CD4-positive, alpha-beta T cell treated with Interleukin-12 subunit alpha and Interleukin-12 subunit beta, for 1 hour (primary cell): ENCODE data around the gene CUL7.
A peak's percentile ranks its signal among the peaks of the same experiment; 100 is the strongest.

Experiments
- DNase-seq: peaks from one replicate; pipeline ENCODE4 v3.0.0-alpha.2; 2020

CUL7 gene

GRCh38 chr6:43076464-43077332, 23.0 kb upstream of the CUL7 start:
- no peak for DNase-seq

- peak; percentile 15 for DNase-seq
Measured at GRCh38 chr6:43075670-43076463, 22.2 kb upstream of the CUL7 start, which contains the start of gene PTK7. Gene PTK7, plus strand, starts transcription at chr6:43076314. Its CDS starts 175 bp downstream, at chr6:43076489.

GRCh38 chr6:43074847-43075669, 21.4 kb upstream of the CUL7 start:
- DNase-seq, result no peak

DNA sequence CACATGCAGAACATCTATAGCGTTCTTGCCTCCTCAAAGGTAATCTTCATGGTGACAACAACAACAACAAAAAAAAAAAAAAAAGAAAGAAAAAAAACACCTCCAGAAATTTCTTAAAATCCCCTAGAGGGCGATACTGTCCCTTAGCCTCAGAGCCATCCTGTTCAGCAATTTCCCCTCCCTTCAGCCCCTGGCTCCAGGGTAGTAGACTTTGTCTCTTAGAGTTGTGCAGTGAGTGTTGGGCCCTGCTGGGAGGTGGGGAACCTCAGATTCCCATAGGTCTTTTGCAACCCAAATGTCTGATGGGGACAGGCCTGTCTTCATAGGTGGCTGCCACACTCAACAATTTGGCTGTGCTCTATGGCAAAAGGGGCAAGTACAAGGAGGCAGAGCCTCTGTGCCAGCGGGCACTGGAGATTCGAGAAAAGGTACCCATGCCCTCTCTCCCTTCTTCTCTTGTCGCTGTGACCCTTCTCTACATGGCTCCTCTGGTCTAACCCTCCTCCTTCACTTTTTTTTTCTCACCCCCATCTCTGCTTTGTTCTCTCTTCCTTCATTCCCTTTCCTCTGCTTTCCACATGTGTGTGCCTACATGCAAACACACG, 16.5 kb upstream of the CUL7 start:
- DNase-seq, result peak; percentile 45

DNA sequence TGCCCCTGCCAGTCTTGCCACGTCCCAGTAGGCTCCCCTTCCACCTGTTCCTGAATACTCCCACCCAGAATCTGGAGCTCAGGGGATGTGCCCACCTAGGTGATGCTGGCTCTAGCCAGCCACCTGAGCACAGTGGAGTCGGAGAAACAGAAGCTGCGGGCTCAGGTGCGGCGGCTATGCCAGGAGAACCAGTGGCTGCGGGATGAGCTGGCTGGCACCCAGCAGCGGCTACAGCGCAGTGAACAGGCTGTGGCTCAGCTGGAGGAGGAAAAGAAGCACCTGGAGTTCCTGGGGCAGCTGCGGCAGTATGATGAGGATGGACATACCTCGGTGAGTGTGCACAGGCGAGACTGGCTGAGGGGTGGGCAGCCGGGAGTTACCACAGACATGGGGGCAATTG, 9.2 kb upstream of the CUL7 start:
- no peak for DNase-seq

GRCh38 chr6:43061861-43062260, 8.2 kb upstream of the CUL7 start:
- DNase-seq, result no peak

DNA sequence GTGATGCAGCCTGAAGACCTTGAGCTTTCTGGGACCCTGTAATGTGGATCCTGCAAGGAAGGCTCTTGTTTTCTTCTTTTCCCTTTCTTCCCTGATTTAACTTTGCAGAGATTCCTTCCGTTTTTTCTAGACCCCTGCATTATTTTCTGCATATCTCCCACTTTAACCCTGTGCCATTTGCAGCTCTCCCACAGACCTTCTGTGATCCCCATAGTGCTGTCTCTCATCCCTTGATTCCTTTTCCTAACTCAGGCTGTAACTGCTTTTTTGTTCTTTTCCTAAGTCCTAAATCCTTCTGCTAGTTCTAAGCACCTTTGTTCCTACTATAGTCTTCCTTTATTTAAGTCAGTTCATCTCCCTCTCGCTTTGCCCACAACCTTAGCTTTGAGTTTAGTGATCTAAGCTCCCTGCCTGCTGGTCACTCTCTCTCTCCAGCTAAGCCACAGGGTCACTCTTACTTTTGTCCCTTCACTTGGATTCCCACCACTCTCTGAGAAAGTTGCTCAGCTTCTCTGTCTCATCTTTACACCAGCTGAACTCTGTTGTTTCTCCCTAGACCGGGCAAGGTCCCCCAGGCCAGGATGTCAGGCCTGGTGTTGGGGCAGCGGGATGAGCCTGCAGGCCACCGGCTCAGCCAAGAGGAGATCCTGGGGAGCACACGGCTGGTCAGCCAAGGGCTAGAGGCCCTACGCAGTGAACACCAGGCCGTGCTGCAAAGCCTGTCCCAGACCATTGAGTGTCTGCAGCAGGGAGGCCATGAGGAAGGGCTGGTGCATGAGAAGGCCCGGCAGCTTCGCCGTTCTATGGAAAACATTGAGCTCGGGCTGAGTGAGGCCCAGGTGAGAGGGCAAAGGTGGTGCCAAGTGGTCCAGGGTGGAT, 7.3 kb upstream of the CUL7 start:
- no peak for DNase-seq

DNA sequence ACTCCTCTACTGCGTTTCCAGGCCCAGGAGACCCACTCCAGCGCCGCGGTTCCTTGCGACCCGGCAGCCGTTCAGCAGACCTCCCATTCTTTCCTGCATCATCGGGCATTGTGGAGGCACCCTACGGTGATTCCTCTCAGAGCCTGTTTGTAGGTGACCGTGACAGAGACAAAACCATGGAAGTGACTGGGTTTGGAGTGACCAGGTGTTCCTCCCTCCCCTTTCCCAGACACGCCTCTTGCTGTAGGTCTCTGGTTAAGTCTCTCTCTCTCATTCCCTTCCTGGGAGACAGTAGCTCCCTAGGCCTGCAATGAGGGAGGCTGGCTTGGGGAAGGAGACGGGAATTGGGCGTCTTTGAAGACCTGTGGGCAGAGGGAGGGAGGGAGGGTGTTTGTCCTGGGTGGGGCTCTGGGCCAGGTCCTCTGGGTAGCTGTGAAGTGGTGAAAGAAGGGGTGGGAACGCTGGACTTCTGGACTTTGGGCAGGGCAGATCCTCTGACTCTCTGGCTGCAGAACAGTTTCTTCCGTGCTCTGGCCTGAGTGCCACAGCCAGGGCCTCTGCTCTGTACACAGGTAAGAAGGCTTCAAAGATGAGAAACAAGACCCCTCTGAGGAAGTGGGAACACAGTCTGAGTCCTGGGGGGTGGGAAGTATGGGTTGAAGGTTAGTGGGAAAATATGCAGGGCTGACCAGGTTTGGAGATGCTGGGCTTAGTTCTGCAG, 6.5 kb upstream of the CUL7 start:
- DNase-seq, result no peak

DNA sequence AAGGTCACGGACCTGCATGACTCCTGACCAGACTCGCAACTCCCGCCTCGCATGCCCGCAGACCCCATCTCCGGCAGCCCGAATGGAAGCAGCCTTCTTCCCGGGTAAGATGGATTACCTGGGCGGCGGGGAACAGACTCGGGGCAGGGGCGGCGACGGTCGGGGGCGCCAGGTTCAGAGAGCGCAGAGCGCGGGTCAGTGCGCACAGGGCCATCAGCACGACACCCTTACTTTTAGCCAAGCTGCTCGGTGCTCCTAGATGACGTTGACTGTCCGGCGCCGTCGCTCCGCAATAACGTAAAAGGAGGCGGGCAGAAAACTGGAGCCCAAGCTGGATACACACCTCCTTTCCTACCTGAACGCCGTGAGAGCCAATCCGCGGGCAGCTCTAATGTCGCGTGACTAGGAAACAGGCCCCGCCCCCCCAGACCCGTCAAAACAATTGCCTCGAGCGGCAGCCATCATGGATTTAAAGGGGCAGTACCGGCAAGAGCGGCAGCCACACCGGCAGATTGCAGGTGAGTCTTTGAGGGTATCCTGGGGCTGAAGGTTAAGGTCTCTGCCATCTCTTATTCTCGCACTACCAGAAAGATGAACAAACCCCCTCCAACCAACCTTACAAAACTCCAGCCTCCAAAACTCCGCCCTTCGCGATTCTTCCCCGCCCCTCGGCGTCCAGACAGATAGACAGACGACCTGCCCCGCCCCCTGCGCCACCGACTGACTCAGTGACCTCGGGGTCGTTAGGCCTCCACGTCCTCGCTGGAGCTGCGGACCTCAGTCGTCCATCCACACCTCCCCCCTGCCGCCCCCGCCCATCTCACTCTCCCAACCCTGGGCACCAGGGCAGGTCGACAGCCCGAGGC, 5.8 kb upstream of the CUL7 start, which contains the start of the genes KLC4 and MRPL2:
Gene KLC4, plus strand, starts transcription at position 464 of the 866 bp plus-strand sequence. CDS start 1,705 bp downstream, outside the sequence.
Gene MRPL2, minus strand, starts transcription at position 267 of the 866 bp plus-strand sequence. Its CDS starts 53 bp downstream, at position 214.
- DNase-seq, result peak; percentile 98

DNA sequence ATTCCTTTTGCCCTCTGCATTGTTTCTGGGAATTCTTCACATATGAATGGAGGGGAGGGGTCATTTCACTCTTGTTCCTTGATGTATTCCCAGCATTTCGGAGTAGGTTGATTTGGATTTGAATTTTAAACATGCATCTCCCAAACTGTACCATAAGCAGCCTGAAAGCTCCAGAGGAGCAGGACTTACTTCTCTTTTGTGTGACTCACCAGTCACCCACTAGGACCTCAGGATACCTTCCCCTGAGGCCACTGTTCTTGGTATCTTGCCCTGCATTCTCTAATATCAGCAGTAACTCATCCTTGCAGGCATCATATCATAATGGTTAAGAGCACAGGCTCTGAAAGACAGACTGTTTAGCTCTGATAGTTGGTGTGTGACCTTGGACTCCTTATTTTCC, 4.9 kb upstream of the CUL7 start:
- DNase-seq, result no peak

- DNase-seq, result no peak
Measured at GRCh38 chr6:43055966-43056365, 2.3 kb upstream of the CUL7 start.

GRCh38 chr6:43054206-43054943, 724 bp upstream of the CUL7 start:
- no peak for DNase-seq

DNA sequence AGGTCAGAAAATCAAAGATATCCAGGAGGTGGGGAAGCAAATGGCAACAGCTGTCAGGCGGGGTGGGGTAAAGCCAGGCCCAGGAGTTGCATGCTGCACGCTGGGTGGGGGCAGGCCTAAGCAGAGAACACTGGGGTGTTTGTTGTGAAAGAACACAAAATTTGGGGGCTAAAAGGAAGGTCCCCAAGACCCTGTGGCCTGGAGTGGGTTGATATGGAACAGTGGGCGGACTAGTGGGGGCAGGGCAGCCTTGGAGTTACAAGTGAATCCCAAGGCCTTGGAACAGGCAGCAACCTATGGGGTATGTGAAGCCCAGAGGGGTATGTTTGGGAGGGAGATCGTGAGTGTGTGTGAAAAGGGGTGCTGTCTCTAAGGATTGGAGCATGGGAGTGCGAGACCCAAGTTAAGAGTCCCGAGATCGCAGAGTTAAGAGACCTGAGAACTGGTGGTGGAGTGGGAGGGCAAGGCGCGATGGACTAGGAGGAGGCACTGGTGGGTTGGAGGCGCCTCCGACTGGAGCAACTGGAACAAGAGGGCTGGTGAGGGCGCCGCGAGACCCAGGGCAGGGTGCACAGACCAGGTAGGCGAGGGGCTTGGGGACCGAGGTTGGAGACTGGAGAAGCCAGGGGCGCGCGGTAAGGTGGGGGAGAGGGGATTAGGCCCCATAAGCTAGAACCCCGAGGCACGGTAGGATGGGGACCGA, 658 bp downstream of the CUL7 start:
- no peak for DNase-seq

DNA sequence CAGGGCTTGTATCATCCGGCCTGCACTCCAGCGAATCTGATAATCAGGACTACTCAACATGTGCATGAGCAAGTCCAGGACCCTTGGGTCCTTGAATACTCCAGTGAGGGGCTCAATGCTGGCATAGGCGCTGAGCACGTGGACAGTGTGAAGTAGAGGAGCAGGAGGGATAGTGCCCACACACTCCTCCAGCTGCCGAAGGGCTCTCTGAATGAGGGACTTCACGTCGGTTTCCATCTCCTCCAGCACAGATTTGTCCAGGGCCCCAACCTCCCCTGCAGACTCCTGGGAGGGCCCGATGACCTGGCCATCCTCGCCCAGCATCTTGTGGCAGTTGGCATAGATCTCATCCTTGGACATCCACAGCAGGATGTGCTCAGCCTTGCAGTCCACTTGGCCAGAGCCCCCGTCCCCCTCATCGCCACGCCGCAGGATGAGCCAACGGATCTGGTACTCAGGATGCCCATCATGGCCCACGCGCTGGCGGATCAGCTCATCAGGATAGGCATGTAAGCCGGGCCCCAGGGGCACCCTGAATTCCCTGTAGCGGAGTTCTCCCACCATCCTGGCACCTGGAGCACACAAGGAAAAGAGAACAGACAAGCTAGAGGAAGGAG, 1.3 kb downstream of the CUL7 start:
- DNase-seq, result no peak

DNA sequence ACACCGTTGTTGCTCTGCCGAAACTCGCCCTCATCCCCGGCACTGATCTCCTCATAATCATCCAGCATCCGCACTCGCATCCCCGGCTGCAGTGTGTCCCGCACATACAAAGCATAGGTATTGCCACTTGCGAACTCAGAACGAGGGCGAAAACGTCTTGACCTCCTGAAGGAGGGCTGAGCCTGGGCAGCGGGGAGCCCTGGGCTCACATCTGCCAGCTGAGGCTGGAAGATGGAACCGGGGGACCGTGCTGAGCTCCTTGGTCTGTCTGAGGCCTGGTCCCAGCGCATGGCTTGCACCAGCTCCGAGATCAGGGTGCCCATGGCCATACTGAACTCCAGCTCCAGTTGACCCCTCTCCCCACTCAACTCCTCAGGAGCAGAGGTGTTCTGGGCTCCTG, 2.7 kb downstream of the CUL7 start:
- DNase-seq, result no peak

GRCh38 chr6:43047998-43048397, 5.7 kb downstream of the CUL7 start:
- no peak for DNase-seq

- DNase-seq, result no peak
Measured at GRCh38 chr6:43045371-43045930, 8.2 kb downstream of the CUL7 start.
